Measurements from ENCODE around the gene METRNL. TPM values are rescaled to one million over a fixed set of nuclear protein-coding genes. Genes with fewer than 3 reads are reported as not detected.
A peak's percentile ranks its signal among the peaks of the same experiment; 100 is the strongest.
"Not testable (repeated sequence)": the region's sequence is repeated elsewhere in the genome, so short reads cannot be mapped to it uniquely, and the experiment has no call there.

Gene METRNL
- total RNA-seq, result 72.7 TPM

- H3K27me3 ChIP-seq (ENCODE audit: insufficient read depth, low read length), result peaks cover 8% of the 10 kb centered on the region
- peak within 1 kb of the TSS; percentile 59 for H3K4me3 ChIP-seq (ENCODE audit: low read length)
- H3K9me3 ChIP-seq (ENCODE audit: low read depth, low read length), result no peaks in the 10 kb centered on the region
- H3K4me1 ChIP-seq (ENCODE audit: insufficient read depth, low read length), result peaks cover 41% of the 10 kb centered on the region
Observed at GRCh38 chr17:83079352-83079747, at the start of gene METRNL. METRNL (plus strand) TSS chr17:83079609; CDS start chr17:83079816, 207 bp downstream.

GRCh38 chr17:83030432-83030831 is 49.0 kb upstream of the METRNL start:
- H3K4me3 ChIP-seq (ENCODE audit: low read length), result no peak overlapping the region
- H3K27me3 ChIP-seq (ENCODE audit: insufficient read depth, low read length), result no peaks in the 10 kb centered on the region
- no peaks in the 10 kb centered on the region for H3K9me3 ChIP-seq (ENCODE audit: low read depth, low read length)
- H3K4me1 ChIP-seq (ENCODE audit: insufficient read depth, low read length), result no peaks in the 10 kb centered on the region

- Histone ChIP-seq H3K4me1 (ENCODE audit: insufficient read depth, low read length) (no peaks in the 10 kb centered on the region), H3K27me3 (ENCODE audit: insufficient read depth, low read length) (no peaks in the 10 kb centered on the region), H3K4me3 (ENCODE audit: low read length) (no peak overlapping the region), H3K9me3 (ENCODE audit: low read depth, low read length) (no peaks in the 10 kb centered on the region)
Observed at GRCh38 chr17:83031321-83031945, 48.0 kb upstream of the METRNL start.

GRCh38 chr17:83031946-83032451 is 47.4 kb upstream of the METRNL start:
- not testable (repeated sequence) for H3K9me3 ChIP-seq (ENCODE audit: low read depth, low read length); H3K27me3 ChIP-seq (ENCODE audit: insufficient read depth, low read length); H3K4me1 ChIP-seq (ENCODE audit: insufficient read depth, low read length); H3K4me3 ChIP-seq (ENCODE audit: low read length)

GRCh38 chr17:83032781-83033180 is 46.6 kb upstream of the METRNL start:
- Histone ChIP-seq H3K4me1 (ENCODE audit: insufficient read depth, low read length) (no peaks in the 10 kb centered on the region), H3K27me3 (ENCODE audit: insufficient read depth, low read length) (no peaks in the 10 kb centered on the region), H3K9me3 (ENCODE audit: low read depth, low read length) (no peaks in the 10 kb centered on the region), H3K4me3 (ENCODE audit: low read length) (no peak overlapping the region)

- Histone ChIP-seq H3K9me3 (ENCODE audit: low read depth, low read length) (no peaks in the 10 kb centered on the region), H3K4me1 (ENCODE audit: insufficient read depth, low read length) (no peaks in the 10 kb centered on the region), H3K27me3 (ENCODE audit: insufficient read depth, low read length) (no peaks in the 10 kb centered on the region), H3K4me3 (ENCODE audit: low read length) (no peak overlapping the region)
Observed at GRCh38 chr17:83034525-83034924, 44.9 kb upstream of the METRNL start.

- H3K9me3 ChIP-seq (ENCODE audit: low read depth, low read length), result no peaks in the 10 kb centered on the region
Observed at GRCh38 chr17:83035722-83036121, 43.7 kb upstream of the METRNL start.

GRCh38 chr17:83036193-83036592 is 43.2 kb upstream of the METRNL start:
- Histone ChIP-seq H3K27me3 (ENCODE audit: insufficient read depth, low read length) (no peaks in the 10 kb centered on the region), H3K9me3 (ENCODE audit: low read depth, low read length) (peaks cover 3% of the 10 kb centered on the region), H3K4me3 (ENCODE audit: low read length) (no peak overlapping the region), H3K4me1 (ENCODE audit: insufficient read depth, low read length) (no peaks in the 10 kb centered on the region)

More at GRCh38 chr17:83035722-83036121, 43.7 kb upstream of the METRNL start:
- no peak overlapping the region for H3K4me3 ChIP-seq (ENCODE audit: low read length)
- no peaks in the 10 kb centered on the region for H3K4me1 ChIP-seq (ENCODE audit: insufficient read depth, low read length)
- no peaks in the 10 kb centered on the region for H3K27me3 ChIP-seq (ENCODE audit: insufficient read depth, low read length)

- H3K27me3 ChIP-seq (ENCODE audit: insufficient read depth, low read length), result no peaks in the 10 kb centered on the region
Observed at GRCh38 chr17:83036666-83037065, 42.7 kb upstream of the METRNL start.

GRCh38 chr17:83037084-83037873 is 42.1 kb upstream of the METRNL start:
- Histone ChIP-seq H3K4me3 (ENCODE audit: low read length) (no peak overlapping the region), H3K9me3 (ENCODE audit: low read depth, low read length) (peaks cover 9% of the 10 kb centered on the region), H3K27me3 (ENCODE audit: insufficient read depth, low read length) (no peaks in the 10 kb centered on the region), H3K4me1 (ENCODE audit: insufficient read depth, low read length) (no peaks in the 10 kb centered on the region)

More at GRCh38 chr17:83036666-83037065, 42.7 kb upstream of the METRNL start:
- H3K4me3 ChIP-seq (ENCODE audit: low read length), result no peak overlapping the region
- H3K9me3 ChIP-seq (ENCODE audit: low read depth, low read length), result peaks cover 8% of the 10 kb centered on the region
- H3K4me1 ChIP-seq (ENCODE audit: insufficient read depth, low read length), result no peaks in the 10 kb centered on the region

- Histone ChIP-seq H3K4me3 (ENCODE audit: low read length) (no peak overlapping the region), H3K9me3 (ENCODE audit: low read depth, low read length) (peaks cover 9% of the 10 kb centered on the region), H3K4me1 (ENCODE audit: insufficient read depth, low read length) (no peaks in the 10 kb centered on the region), H3K27me3 (ENCODE audit: insufficient read depth, low read length) (no peaks in the 10 kb centered on the region)
Observed at GRCh38 chr17:83037874-83038165, 41.6 kb upstream of the METRNL start.

- peaks cover 13% of the 10 kb centered on the region for H3K9me3 ChIP-seq (ENCODE audit: low read depth, low read length)
- H3K27me3 ChIP-seq (ENCODE audit: insufficient read depth, low read length); H3K4me1 ChIP-seq (ENCODE audit: insufficient read depth, low read length); H3K4me3 ChIP-seq (ENCODE audit: low read length): not testable (repeated sequence)
Observed at GRCh38 chr17:83038983-83039382, 40.4 kb upstream of the METRNL start.

- Histone ChIP-seq H3K9me3 (ENCODE audit: low read depth, low read length) (peaks cover 13% of the 10 kb centered on the region), H3K4me3 (ENCODE audit: low read length) (no peak overlapping the region), H3K4me1 (ENCODE audit: insufficient read depth, low read length) (no peaks in the 10 kb centered on the region), H3K27me3 (ENCODE audit: insufficient read depth, low read length) (no peaks in the 10 kb centered on the region)
Observed at GRCh38 chr17:83041305-83041704, 38.1 kb upstream of the METRNL start.

- H3K27me3 ChIP-seq (ENCODE audit: insufficient read depth, low read length), result no peaks in the 10 kb centered on the region
- H3K4me3 ChIP-seq (ENCODE audit: low read length), result no peak overlapping the region
- H3K9me3 ChIP-seq (ENCODE audit: low read depth, low read length), result peaks cover 13% of the 10 kb centered on the region
- peaks cover 5% of the 10 kb centered on the region for H3K4me1 ChIP-seq (ENCODE audit: insufficient read depth, low read length)
Observed at GRCh38 chr17:83042522-83043158, 36.8 kb upstream of the METRNL start.

GRCh38 chr17:83044479-83044878 is 34.9 kb upstream of the METRNL start:
- not testable (repeated sequence) for H3K4me3 ChIP-seq (ENCODE audit: low read length); H3K27me3 ChIP-seq (ENCODE audit: insufficient read depth, low read length)
- Histone ChIP-seq H3K4me1 (ENCODE audit: insufficient read depth, low read length) (peaks cover 20% of the 10 kb centered on the region), H3K9me3 (ENCODE audit: low read depth, low read length) (peaks cover 13% of the 10 kb centered on the region)

Measured in mononuclear cell (primary cell).